ENCODE measurements around the gene DPP10.

Gene DPP10

DNA sequence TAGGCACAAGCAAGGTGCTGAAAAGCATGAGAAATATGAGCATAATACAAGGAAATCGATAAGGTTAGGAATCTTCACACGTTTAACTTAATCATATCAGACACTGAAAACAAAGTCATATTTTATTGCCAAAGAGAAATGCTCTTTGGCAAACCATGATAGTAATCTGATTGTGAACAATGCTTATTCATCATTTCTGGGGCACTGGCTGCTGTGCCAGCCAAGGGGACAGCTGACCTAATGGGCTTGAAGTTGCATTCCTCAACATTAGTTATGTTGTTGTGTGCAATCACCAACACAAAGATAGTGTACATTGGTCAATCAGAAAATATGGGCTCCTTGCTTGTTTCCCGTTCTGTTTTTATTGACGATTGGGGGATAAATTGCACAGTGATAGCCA, 83.5 kb downstream of the DPP10 start:
- no peak overlapping the region for H3K4me3 ChIP-seq (replicated peaks; ENCODE audit: low read depth, low read length)
- TF ChIP-seq, protein P1, sequence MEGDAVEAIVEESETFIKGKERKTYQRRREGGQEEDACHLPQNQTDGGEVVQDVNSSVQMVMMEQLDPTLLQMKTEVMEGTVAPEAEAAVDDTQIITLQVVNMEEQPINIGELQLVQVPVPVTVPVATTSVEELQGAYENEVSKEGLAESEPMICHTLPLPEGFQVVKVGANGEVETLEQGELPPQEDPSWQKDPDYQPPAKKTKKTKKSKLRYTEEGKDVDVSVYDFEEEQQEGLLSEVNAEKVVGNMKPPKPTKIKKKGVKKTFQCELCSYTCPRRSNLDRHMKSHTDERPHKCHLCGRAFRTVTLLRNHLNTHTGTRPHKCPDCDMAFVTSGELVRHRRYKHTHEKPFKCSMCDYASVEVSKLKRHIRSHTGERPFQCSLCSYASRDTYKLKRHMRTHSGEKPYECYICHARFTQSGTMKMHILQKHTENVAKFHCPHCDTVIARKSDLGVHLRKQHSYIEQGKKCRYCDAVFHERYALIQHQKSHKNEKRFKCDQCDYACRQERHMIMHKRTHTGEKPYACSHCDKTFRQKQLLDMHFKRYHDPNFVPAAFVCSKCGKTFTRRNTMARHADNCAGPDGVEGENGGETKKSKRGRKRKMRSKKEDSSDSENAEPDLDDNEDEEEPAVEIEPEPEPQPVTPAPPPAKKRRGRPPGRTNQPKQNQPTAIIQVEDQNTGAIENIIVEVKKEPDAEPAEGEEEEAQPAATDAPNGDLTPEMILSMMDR (IDR thresholded peaks at IDR 0.05; ENCODE audit: low read length, missing control alignments) = no peak
- DNase-seq (ENCODE audit: low read depth) = no peak

DNA sequence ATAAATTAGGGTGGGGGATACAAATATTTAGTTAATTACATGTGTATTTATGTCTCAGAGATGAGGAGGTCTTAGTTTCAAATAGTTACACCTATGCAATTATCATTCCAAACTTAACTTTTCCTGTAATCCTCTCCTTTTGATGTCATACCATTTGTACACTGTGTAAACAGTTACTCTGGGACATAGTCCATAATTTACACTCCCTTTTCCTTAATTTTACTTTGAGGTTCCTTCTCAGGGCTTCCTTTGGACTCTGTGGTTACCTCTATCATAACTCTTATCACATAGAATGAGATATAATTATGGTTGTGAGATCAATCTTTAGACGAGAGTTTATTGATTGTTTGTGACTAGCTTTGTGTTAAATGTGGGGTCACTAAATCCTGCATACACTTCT, 84.4 kb downstream of the DPP10 start:
- TF ChIP-seq, protein P1 (IDR thresholded peaks at IDR 0.05; ENCODE audit: low read length, missing control alignments) = no peak
- DNase-seq (ENCODE audit: low read depth) = no peak
- no peak overlapping the region for H3K4me3 ChIP-seq (replicated peaks; ENCODE audit: low read depth, low read length)

DNA sequence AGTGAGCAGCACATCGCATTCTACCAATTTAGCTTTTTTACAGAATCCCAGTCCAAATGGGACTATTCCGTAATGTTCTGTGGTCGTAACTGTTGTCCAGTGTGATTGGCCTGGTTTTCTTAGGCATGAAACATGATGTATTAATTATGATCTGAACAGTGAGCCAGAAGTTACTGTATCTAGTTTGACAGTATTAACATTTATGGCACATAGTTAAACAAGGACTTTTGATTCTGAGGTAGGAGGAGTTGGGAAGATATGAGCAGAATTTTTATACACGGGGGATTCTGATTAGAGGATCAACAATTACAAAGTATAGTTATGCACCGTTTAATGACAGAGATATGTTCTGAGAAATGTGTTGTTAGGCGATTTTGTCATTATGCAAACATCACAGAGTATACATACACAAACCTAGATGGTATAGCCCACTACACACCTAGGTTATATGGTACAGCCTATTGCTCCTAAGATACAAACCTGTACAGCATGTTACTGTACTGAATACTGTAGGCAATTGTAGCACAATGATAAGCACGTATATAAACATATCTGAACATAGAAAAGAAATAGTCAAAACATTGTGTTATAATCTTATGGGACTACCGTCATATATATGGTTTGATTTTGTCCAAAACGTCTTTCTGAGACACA, 85.0 kb downstream of the DPP10 start:
- no peak for DNase-seq (ENCODE audit: low read depth)
- H3K4me3 ChIP-seq (replicated peaks; ENCODE audit: low read depth, low read length) = no peak overlapping the region
- TF ChIP-seq, protein P1 (IDR thresholded peaks at IDR 0.05; ENCODE audit: low read length, missing control alignments) = no peak

DNA sequence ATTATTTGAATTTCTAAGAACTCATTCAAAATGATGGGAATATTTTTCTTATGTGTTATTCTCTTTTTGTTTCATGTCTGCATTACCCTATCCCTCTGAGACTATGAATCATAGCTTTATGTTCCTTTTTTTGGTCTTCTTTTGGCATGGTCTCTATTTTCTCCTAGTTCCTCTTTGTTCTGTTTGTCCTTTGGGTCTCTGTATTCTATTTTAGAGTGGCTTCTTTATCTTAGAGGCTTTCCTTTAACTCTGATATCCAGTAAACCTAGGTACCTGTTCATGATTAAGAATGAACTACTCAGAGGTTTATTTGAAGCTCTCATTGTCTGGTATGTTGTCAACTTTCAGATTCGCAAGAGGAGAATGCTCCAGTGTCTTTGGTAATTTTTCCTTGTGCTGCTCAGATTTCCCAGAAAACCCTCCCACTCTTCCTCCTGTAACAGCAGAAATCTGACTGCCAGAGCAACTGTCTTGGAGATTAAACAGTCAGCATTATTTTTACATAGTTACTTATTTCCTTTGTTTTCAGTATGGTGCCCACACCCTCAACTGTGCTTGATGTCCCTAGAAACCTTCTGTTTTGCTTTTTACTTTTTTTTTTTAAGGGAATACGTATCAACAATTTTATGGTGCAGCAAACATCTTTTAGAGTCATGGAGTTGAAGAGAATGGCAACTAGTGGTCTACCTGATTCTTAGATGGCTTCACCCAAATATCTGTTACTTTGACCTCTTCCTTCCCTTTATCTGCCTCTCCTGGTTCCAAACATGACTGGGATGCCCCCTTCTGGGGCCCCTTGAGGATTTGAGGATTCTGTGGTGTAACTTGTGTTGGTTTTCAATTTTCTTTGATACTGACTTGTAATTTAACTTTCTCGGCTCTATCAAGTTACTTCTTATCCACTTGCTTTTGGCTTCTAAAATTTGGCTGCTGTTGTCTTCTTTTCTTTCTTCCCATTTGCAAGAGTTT, 92.0 kb downstream of the DPP10 start:
- no peak for DNase-seq (ENCODE audit: low read depth)
- H3K4me3 ChIP-seq (replicated peaks; ENCODE audit: low read depth, low read length) = no peak overlapping the region
- TF ChIP-seq, protein P1 (IDR thresholded peaks at IDR 0.05; ENCODE audit: low read length, missing control alignments) = no peak

DNA sequence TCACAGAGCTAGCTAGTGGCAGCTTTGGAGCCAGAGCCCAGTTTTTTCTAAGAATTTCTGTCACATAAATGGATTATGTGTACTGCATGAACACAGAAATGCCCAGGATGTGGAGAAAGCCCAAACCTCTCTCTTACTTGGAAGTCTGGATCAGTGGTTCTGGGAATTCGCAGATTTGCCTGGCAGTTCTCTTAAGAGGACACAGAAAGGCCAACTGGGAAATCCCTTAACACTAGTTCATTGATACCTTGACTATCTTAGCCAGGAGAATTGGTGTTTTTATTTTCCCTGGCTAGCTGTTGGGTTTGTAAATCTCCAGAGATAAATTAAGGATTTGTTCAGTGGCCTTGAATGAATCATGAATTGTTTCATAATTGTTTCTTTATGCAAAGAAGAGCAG, 95.3 kb downstream of the DPP10 start:
- TF ChIP-seq, protein P1 (IDR thresholded peaks at IDR 0.05; ENCODE audit: low read length, missing control alignments) = no peak
- H3K4me3 ChIP-seq (replicated peaks; ENCODE audit: low read depth, low read length) = no peak overlapping the region
- DNase-seq (ENCODE audit: low read depth) = no peak

DNA sequence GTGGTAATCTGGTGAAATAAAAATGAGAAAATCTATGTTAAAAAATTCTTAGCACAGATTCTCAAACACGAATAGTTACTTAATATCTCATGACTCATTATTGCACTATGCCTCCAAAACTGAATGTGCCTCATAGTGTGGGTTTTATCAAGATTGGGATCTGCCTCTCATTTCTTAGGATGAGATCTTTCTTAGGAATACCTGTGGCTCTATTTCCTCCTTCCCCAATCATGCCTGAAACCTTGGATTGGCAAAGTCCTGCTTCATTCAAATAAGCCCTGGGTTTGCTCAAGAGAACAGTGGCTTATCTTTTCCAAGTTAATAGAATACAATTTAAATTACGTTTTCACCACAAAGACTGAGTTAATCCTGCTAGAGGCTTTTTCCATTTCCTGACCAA, 100.3 kb downstream of the DPP10 start:
- TF ChIP-seq, protein P1 (IDR thresholded peaks at IDR 0.05; ENCODE audit: low read length, missing control alignments) = no peak
- no peak overlapping the region for H3K4me3 ChIP-seq (replicated peaks; ENCODE audit: low read depth, low read length)
- no peak for DNase-seq (ENCODE audit: low read depth)
